ENCODE data around the gene UBE2K. TPM values are rescaled to one million over a fixed set of nuclear protein-coding genes. Genes with fewer than 3 reads are reported as not detected.
A peak's percentile ranks its signal among the peaks of the same experiment; 100 is the strongest.

UBE2K gene
- total RNA-seq, 1 experiment from 2014 or later, result 151 TPM

GRCh38 chr4:39699687-39700409 is 1.9 kb downstream of the UBE2K start:
- Histone ChIP-seq H2BK120ac (ENCODE audit: low read depth, low read length, poor library complexity, severe bottlenecking) (no peak overlapping the region), H3K4me2 (ENCODE audit: insufficient read depth, insufficient read length, low read length) (peak overlapping the region; percentile 78), H2BK5ac (ENCODE audit: insufficient read length, low read length) (no peak overlapping the region), H3K9ac (ENCODE audit: extremely low read depth, insufficient read length, low read length) (peak overlapping the region; percentile 4), H3K27ac (ENCODE audit: insufficient read length, low read depth, low read length) (no peak overlapping the region), H3K79me2 (ENCODE audit: insufficient read depth, low read length) (peaks cover 47% of the 10 kb centered on the region), H4K91ac (ENCODE audit: insufficient read length, low read depth, low read length) (no peak overlapping the region), H4K8ac (replicated peaks; ENCODE audit: insufficient read length, low read depth, low read length) (no peak overlapping the region), H2AK5ac (ENCODE audit: insufficient read length, low read length) (no peak overlapping the region), H3K14ac (ENCODE audit: insufficient read depth, low read length) (no peak overlapping the region), H3K23me2 (ENCODE audit: insufficient read length, low read depth, low read length, poor library complexity, severe bottlenecking) (peaks cover 10% of the 10 kb centered on the region), H4K5ac (ENCODE audit: insufficient read length, low read depth, low read length) (no peak overlapping the region), H3K18ac (ENCODE audit: insufficient read length, low read depth, low read length) (no peak overlapping the region), H3K23ac (ENCODE audit: insufficient read length, low read depth, low read length) (no peak overlapping the region), H2AFZ (ENCODE audit: low read length) (no peak overlapping the region), H3K79me1 (ENCODE audit: insufficient read depth, low read depth, low read length, poor library complexity, severe bottlenecking) (no peaks in the 10 kb centered on the region), H2BK12ac (ENCODE audit: insufficient read length, low read depth, low read length) (no peak overlapping the region), H3K56ac (ENCODE audit: insufficient read length, low read depth, low read length) (no peak overlapping the region), H3K4me1 (ENCODE audit: insufficient read depth, low read length) (no peaks in the 10 kb centered on the region; the same call in 1 of the 2 replicates), H3K9me3 (ENCODE audit: control insufficient read depth, low read depth, low read length) (no peaks in the 10 kb centered on the region), H2BK20ac (ENCODE audit: low read depth, low read length, poor library complexity, severe bottlenecking) (no peak overlapping the region), H3T11ph (ENCODE audit: low read length) (no peak overlapping the region), H2BK15ac (ENCODE audit: low read depth, low read length) (no peak overlapping the region), H4K20me1 (ENCODE audit: control insufficient read depth, insufficient read depth, insufficient read length) (no peaks in the 10 kb centered on the region), H3K27me3 (ENCODE audit: insufficient read depth, low read length) (no peaks in the 10 kb centered on the region), H3K4ac (ENCODE audit: low read depth, low read length) (no peak overlapping the region)
- no peak for TF ChIP-seq CTCF (conservative IDR thresholded peaks at IDR 0.05)
- Mint-ChIP-seq H3K27me3 (ENCODE audit: low read depth) (no peaks in the 10 kb centered on the region), H3K36me3 (ENCODE audit: insufficient read depth in 1 of 3, low read depth in 3 of 3) (peaks cover 8 to 19% (median 11%) of the 10 kb centered on the region in 3 experiments), H3K9me3 (no peaks in the 10 kb centered on the region), H3K27ac (no peak overlapping the region; a peak in 2 of 7 replicates), H3K4me3 (peak overlapping the region; percentile 99 to 100), H3K4me1 (peaks cover 23 to 29% of the 10 kb centered on the region in 2 experiments)
- no peak for DNase-seq
- WGBS (ENCODE audit: extremely low coverage, insufficient read length, low lambda C conversion rate), result no CpG with 5 or more reads among the region's 4 CpGs

All from H9 (cell line).